Gastroesophageal sphincter (tissue), 3 donors: ENCODE data around the gene ITGB6.

Experiments used
- POLR2A ChIP-seq, 2 donors: fragments of 450-650 bp; IDR thresholded peaks; one replicate each; pipeline ENCODE4 v1.6.1; 2017; ENCODE audit warnings: antibody characterized with exemption in 2 of 2, mild to moderate bottlenecking in 2 of 2, moderate library complexity in 1 of 2
- POLR2AphosphoS5 ChIP-seq: sonication (generic); formaldehyde crosslinking; IDR thresholded peaks from one replicate; pipeline ENCODE4 v1.6.1; 2017; ENCODE audit warnings: antibody characterized with exemption
- TF ChIP-seq, protein P1 (sequence below), 4 experiments: fragments of 200-600 bp in 2 of 4; fragments of 450-650 bp in 2 of 4; sonication (generic) in 1 of 4; IDR thresholded peaks; one replicate each; pipeline ENCODE4 v1.5.1; 2017 to 2019; ENCODE audit warnings: antibody characterized with exemption in 4 of 4, mild to moderate bottlenecking in 2 of 4, moderate library complexity in 2 of 4

GRCh38 chr2:160207271-160207670 lies 7.2 kb upstream of the ITGB6 start:
- TF ChIP-seq, protein P1, sequence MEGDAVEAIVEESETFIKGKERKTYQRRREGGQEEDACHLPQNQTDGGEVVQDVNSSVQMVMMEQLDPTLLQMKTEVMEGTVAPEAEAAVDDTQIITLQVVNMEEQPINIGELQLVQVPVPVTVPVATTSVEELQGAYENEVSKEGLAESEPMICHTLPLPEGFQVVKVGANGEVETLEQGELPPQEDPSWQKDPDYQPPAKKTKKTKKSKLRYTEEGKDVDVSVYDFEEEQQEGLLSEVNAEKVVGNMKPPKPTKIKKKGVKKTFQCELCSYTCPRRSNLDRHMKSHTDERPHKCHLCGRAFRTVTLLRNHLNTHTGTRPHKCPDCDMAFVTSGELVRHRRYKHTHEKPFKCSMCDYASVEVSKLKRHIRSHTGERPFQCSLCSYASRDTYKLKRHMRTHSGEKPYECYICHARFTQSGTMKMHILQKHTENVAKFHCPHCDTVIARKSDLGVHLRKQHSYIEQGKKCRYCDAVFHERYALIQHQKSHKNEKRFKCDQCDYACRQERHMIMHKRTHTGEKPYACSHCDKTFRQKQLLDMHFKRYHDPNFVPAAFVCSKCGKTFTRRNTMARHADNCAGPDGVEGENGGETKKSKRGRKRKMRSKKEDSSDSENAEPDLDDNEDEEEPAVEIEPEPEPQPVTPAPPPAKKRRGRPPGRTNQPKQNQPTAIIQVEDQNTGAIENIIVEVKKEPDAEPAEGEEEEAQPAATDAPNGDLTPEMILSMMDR (IDR thresholded peaks at IDR 0.05) = no peak
- TF ChIP-seq POLR2A (IDR thresholded peaks at IDR 0.05) (no peak), POLR2AphosphoS5 (no peak)
